ENCODE data around the gene PPP2CA. TPM values are rescaled to one million over a fixed set of nuclear protein-coding genes. Genes with fewer than 3 reads are reported as not detected.

The PPP2CA gene
- total RNA-seq, 4 donors from 2014 or later = 89.0 to 142 (median 115) TPM

DNA sequence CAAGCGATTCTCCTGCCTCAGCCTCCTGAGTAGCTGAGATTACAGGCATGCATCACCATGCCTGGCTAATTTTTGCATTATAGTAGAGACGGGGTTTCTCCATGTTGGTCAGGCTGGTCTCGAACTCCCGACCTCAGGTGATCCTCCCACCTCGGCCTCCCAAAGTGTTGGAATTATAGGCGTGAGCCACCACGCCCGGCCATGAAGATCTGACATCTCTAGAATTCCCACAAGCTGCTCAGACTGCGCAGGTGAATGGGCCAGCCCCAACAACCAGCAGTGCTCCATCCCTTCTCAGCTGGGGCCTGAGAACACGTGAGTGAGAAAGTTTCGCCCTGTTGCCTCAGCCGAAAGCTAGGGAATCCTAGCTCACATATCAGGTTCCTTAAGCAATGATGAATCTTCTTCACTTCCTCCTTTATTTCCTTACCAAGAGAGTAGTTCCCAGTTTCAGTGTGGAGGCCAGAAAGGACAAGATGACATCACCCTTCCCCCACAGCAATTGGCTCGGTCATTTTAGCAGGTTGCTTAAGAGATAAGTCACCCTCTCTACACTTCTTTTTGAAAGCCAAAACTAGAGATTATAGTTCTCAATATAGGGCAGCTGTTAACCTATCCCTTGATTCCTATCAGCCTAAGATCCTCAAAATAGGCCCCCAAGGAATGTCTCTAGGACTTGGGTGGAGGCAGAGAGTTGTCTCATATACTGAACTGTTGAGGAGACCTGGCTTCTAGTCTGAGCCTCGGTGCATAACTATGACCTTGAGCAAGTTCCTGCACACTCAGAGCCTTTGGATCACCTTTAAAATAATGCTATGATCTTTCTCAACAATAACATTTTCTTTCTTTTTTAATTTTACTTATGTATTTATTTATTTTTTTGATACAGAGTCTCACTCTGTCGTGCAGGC, 23.9 kb upstream of the PPP2CA start:
- H3K4me1 ChIP-seq = peaks cover 4 to 9% (median 9%) of the 10 kb centered on the region in 4 donors
- intact Hi-C loops (cut with DNase I) = no loop called here
- no peaks in the 10 kb centered on the region for H3K36me3 ChIP-seq
- WGBS = 84% methylated on average over 14 of the region's 15 CpGs
- H3K27ac ChIP-seq (replicated peaks in 1 of 4) = no peak overlapping the region
- no peak overlapping the region for H3K4me3 ChIP-seq
- no peak for TF ChIP-seq POLR2A (IDR thresholded peaks at IDR 0.05; ENCODE audit: low read depth)
- no peak for TF ChIP-seq POLR2AphosphoS5 (IDR thresholded peaks at IDR 0.05)
- no peak for TF ChIP-seq EP300 (IDR thresholded peaks at IDR 0.05)
- TF ChIP-seq, protein P1, sequence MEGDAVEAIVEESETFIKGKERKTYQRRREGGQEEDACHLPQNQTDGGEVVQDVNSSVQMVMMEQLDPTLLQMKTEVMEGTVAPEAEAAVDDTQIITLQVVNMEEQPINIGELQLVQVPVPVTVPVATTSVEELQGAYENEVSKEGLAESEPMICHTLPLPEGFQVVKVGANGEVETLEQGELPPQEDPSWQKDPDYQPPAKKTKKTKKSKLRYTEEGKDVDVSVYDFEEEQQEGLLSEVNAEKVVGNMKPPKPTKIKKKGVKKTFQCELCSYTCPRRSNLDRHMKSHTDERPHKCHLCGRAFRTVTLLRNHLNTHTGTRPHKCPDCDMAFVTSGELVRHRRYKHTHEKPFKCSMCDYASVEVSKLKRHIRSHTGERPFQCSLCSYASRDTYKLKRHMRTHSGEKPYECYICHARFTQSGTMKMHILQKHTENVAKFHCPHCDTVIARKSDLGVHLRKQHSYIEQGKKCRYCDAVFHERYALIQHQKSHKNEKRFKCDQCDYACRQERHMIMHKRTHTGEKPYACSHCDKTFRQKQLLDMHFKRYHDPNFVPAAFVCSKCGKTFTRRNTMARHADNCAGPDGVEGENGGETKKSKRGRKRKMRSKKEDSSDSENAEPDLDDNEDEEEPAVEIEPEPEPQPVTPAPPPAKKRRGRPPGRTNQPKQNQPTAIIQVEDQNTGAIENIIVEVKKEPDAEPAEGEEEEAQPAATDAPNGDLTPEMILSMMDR (IDR thresholded peaks at IDR 0.05) = no peak
- no peaks in the 10 kb centered on the region for H3K9me3 ChIP-seq
- no peak for DNase-seq (ENCODE audit: extremely low spot score)
- H3K27me3 ChIP-seq = no peaks in the 10 kb centered on the region

DNA sequence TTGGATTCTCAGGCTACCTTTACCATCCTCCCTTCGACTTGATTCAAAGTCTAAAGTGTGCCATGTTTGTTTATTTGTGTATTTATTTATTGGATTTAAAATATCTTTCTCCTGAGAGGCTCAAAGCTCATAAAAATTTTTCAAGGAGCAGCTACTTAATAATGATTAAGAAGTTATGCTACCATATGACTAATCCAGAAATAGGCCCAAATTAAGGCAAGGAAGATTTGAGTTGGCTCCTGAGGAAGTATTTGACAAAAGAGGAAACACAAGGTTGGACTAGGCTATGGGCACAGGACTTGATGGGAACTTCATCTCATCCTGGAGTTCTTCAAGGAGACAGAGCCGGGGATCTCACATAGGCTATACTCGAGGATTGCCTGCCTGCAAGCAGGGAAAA, 22.4 kb upstream of the PPP2CA start:
- no peaks in the 10 kb centered on the region for H3K36me3 ChIP-seq
- DNase-seq (ENCODE audit: extremely low spot score) = no peak
- H3K9me3 ChIP-seq = no peaks in the 10 kb centered on the region
- intact Hi-C loops (cut with DNase I) = no loop called here
- no peak overlapping the region for H3K4me3 ChIP-seq
- 86% methylated on average over 3 of the region's 3 CpGs for WGBS
- H3K27me3 ChIP-seq = no peaks in the 10 kb centered on the region
- TF ChIP-seq, protein P1 (IDR thresholded peaks at IDR 0.05) = no peak
- TF ChIP-seq POLR2AphosphoS5 (IDR thresholded peaks at IDR 0.05) = no peak
- TF ChIP-seq EP300 (IDR thresholded peaks at IDR 0.05) = no peak
- TF ChIP-seq POLR2A (IDR thresholded peaks at IDR 0.05; ENCODE audit: low read depth) = no peak
- H3K4me1 ChIP-seq = peaks cover 4 to 16% (median 11%) of the 10 kb centered on the region in 4 donors
- no peak overlapping the region for H3K27ac ChIP-seq (replicated peaks in 1 of 4)

DNA sequence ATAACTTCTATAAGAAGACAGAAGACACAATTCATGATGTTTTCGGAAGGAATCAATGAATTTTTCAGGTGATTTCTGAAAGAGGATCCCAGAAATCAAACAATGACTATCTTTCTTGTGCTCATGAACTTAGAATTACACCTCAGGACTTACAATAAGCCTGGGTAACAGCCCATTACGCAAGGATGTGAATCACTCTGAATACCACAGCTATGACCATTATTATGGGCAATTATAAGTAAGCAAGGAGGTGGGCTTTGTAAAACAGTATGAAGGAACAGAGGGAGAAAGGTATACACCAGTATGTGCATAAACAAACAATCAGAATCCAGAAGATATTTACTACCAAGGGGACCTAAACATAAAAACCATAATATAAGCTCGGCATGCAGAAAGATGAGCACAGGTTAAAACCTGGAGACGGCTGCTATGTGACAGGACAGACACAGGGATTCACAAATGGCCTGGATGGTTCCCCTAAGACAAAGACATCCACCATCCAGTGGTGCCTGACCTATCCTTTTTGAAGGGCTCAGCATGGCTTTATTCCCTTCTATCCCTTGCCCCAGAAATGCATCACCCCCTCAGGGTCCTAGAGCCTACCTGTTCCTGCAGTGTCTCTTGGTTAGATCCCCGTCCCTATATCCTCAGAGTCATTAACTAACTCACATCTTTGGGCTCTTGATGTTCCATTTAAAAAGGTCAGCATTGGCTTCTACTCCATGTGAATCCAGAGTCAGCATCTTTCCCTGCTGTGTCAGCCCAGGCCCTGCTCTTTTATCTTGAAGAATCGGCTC, 21.8 kb upstream of the PPP2CA start:
- H3K36me3 ChIP-seq = no peaks in the 10 kb centered on the region
- H3K9me3 ChIP-seq = no peaks in the 10 kb centered on the region
- no peak overlapping the region for H3K4me3 ChIP-seq
- TF ChIP-seq EP300 (IDR thresholded peaks at IDR 0.05) = no peak
- no peak for TF ChIP-seq POLR2AphosphoS5 (IDR thresholded peaks at IDR 0.05)
- TF ChIP-seq, protein P1 (IDR thresholded peaks at IDR 0.05) = no peak
- TF ChIP-seq POLR2A (IDR thresholded peaks at IDR 0.05; ENCODE audit: low read depth) = no peak
- no peak overlapping the region for H3K27ac ChIP-seq (replicated peaks in 1 of 4)
- intact Hi-C loops (cut with DNase I) = no loop called here
- no peaks in the 10 kb centered on the region for H3K27me3 ChIP-seq
- WGBS = 90% methylated on average over 6 of the region's 6 CpGs
- H3K4me1 ChIP-seq = peaks cover 4 to 16% (median 11%) of the 10 kb centered on the region in 4 donors
- no peak for DNase-seq (ENCODE audit: extremely low spot score)

GRCh38 chr5:134246771-134247427, 21.0 kb upstream of the PPP2CA start:
- peak; percentile 85 for DNase-seq (ENCODE audit: extremely low spot score)
- intact Hi-C loops (cut with DNase I) = no loop called here
- Histone ChIP-seq H3K4me3 (no peak overlapping the region), H3K27ac (replicated peaks in 1 of 4) (no peak overlapping the region), H3K27me3 (no peaks in the 10 kb centered on the region), H3K36me3 (no peaks in the 10 kb centered on the region), H3K4me1 (peaks cover 4 to 16% (median 11%) of the 10 kb centered on the region in 4 donors), H3K9me3 (no peaks in the 10 kb centered on the region)
- TF ChIP-seq, protein P1 (IDR thresholded peaks at IDR 0.05) = no peak
- 80% methylated on average over 4 of the region's 5 CpGs for WGBS
